HepG2 (cell line): ENCODE results near the gene DHRS4L2. TPM values are rescaled to one million over a fixed set of nuclear protein-coding genes. Genes with fewer than 3 reads are reported as not detected.
"Not testable (repeated sequence)": the region's sequence is repeated elsewhere in the genome, so short reads cannot be mapped to it uniquely, and the experiment has no call there.

Experiments used
- ATAC-seq: fragments of 200-7000 bp; cut with Tn5 transposase; 3 replicates; pipeline ENCODE4 v1.9.1; 2020; ENCODE audit warnings: mild to moderate bottlenecking, moderate library complexity
- BruUV-seq: library from RNA; stranded (reverse); fragments of 400-500 nt; replicated peaks from 2 replicates; lab custom pipeline; 2021; lab: Mats Ljungman, UMichigan
- CTCF ChIA-PET: fragments of 300-600 bp; formaldehyde crosslinking; extraction: SDS; loops from one replicate; lab custom pipeline; 2021; ENCODE audit warnings: low total read pairs, inconsistent platforms, low intra/inter-chr PET ratio; lab: Yijun Ruan, JAX
- POLR2A ChIA-PET: fragments of 350-600 bp; sonication (Branson Sonifier 250); formaldehyde crosslinking; loops from one replicate; lab custom pipeline; 2020; ENCODE audit warnings: antibody characterized with exemption, inconsistent platforms; lab: Yijun Ruan, JAX
- DNase-seq: peaks from one replicate; pipeline ENCODE4 v3.0.0-alpha.2; 2015; ENCODE audit warnings: low spot score
- FAIRE-seq: peaks from 3 replicates; lab custom pipeline; 2011; peaks lifted over from hg19 to GRCh38; lab: Jason Lieb, UNC
- H2AFZ ChIP-seq: one replicate; pipeline ENCODE4 v1.6.1; 2011; ENCODE audit warnings: low read length, inconsistent platforms
- H3K27ac ChIP-seq: fragments of 300-600 bp; 3 replicates; pipeline ENCODE4 v1.8.0; 2011; ENCODE audit warnings: mixed run types, mild to moderate bottlenecking, mixed read lengths, low read length, inconsistent platforms; ENCODE audit not compliant: insufficient read depth; ENCODE audit errors: extremely low read length
- H3K27me3 ChIP-seq, 2 experiments: fragments of 200-600 bp in 1 of 2; 2 replicates in 1 of 2; 3 replicates in 1 of 2; pipeline versions ENCODE4 v1.6.0 to v1.8.0; 2011; ENCODE audit warnings: low read length in 2 of 2, mild to moderate bottlenecking in 2 of 2, moderate library complexity in 2 of 2, inconsistent platforms in 1 of 2; ENCODE audit not compliant: insufficient read depth in 2 of 2, control insufficient read depth in 1 of 2
- H3K36me3 ChIP-seq, 2 experiments: fragments of 200-600 bp in 1 of 2; replicated peaks in 1 of 2; 2 replicates in 1 of 2; 3 replicates in 1 of 2; pipeline versions ENCODE4 v1.5.1 to v1.8.0; 2011; ENCODE audit warnings: low read length in 2 of 2, inconsistent platforms in 1 of 2; ENCODE audit not compliant: insufficient read depth in 2 of 2, control insufficient read depth in 1 of 2
- H3K4me1 ChIP-seq: 2 replicates; pipeline ENCODE4 v1.5.1; 2012; ENCODE audit warnings: low read length, inconsistent platforms; ENCODE audit not compliant: insufficient read depth
- H3K4me2 ChIP-seq: 2 replicates; pipeline ENCODE4 v1.6.0; 2011; ENCODE audit warnings: low read depth, low read length, inconsistent platforms
- H3K4me3 ChIP-seq, 3 experiments: fragments of 200-600 bp in 1 of 3; sonication (generic), shearing (Covaris generic) in 1 of 3; replicated peaks in 1 of 3; 2 replicates each; pipeline ENCODE4 v1.5.1; 2011 to 2016; ENCODE audit warnings: low read length in 3 of 3, inconsistent platforms in 2 of 3, low read depth in 2 of 3, mild to moderate bottlenecking in 2 of 3, control low read depth in 1 of 3, mixed read lengths in 1 of 3; ENCODE audit not compliant: insufficient read depth in 1 of 3
- H3K79me2 ChIP-seq: one replicate; pipeline ENCODE4 v1.6.1; 2011; ENCODE audit warnings: low read length, inconsistent platforms; ENCODE audit not compliant: insufficient read depth
- H3K9ac ChIP-seq: 2 replicates; pipeline ENCODE4 v1.6.0; 2011; ENCODE audit warnings: mild to moderate bottlenecking, low read depth, low read length, inconsistent platforms; ENCODE audit not compliant: insufficient read depth
- H3K9me3 ChIP-seq: 2 replicates; pipeline ENCODE4 v1.5.1; 2012; ENCODE audit warnings: mild to moderate bottlenecking, low read length
- H4K20me1 ChIP-seq: 2 replicates; pipeline ENCODE4 v1.6.0; 2011; ENCODE audit warnings: inconsistent platforms, mild to moderate bottlenecking, low read length, moderate library complexity; ENCODE audit not compliant: insufficient read depth
- LCORL ChIP-seq, 2 experiments: fragments of 450-650 bp in 1 of 2; sonication (generic) in 1 of 2; formaldehyde crosslinking in 1 of 2; IDR thresholded peaks; 2 replicates each; pipeline versions ENCODE4 v1.5.0 to v1.6.1; 2017 to 2020; ENCODE audit warnings: antibody characterized with exemption in 1 of 2, missing genetic modification reagents in 1 of 2
- TGIF2 ChIP-seq: IDR thresholded peaks from 2 replicates; pipeline ENCODE4 v1.6.1; 2016; ENCODE audit warnings: control low read depth, missing compliant biosample characterization
- ZBTB44 ChIP-seq: sonication (generic); formaldehyde crosslinking; IDR thresholded peaks from 2 replicates; pipeline ENCODE4 v1.4.0; 2020; ENCODE audit warnings: missing genetic modification reagents
- ZNF143 ChIP-seq: sonication (generic); formaldehyde crosslinking; IDR thresholded peaks from 2 replicates; pipeline ENCODE4 v1.4.0; 2020; ENCODE audit warnings: missing genetic modification reagents
- WGBS: methylation state at CpG from one replicate; pipeline ENCODE4 v1.1.6; 2017; ENCODE audit warnings: low lambda C conversion rate; 5-methylcytosine and 5-hydroxymethylcytosine counted together
- in situ Hi-C: cut with HindIII; loops from 2 replicates; pipeline ENCODE4 v1.10.0; 2017; ENCODE audit warnings: low pct_unique_long_range_greater_than_20kb; ENCODE audit not compliant: extremely low pct_ligation_motif_present
- intact Hi-C: fragments of 100-400 bp; cut with micrococcal nuclease; formaldehyde crosslinking; loops from one replicate; pipeline ENCODE4 v1.10.0; 2022; ENCODE audit not compliant: unreplicated experiment
- polyA plus RNA-seq, 8 experiments: library from polyadenylated mRNA; depleted of rRNA in 3 of 8; stranded (reverse) in 7 of 8; unstranded in 1 of 8; fragments of >200 nt; fragmentation: Illumina TruSeq in 4 of 8; extraction: Trizol in 4 of 8; gene quantifications; 2 replicates each; pipeline versions ENCODE4 v1.2.1 to v1.2.3, GENCODE V29; 2011 to 2016; ENCODE audit warnings: low read depth in 4 of 8, missing spikeins in 1 of 8, mixed read lengths in 1 of 8; ENCODE audit not compliant: insufficient read depth in 1 of 8
- total RNA-seq, 5 experiments: library from RNA; depleted of rRNA; stranded (reverse); fragments of >200 nt; fragmentation: Illumina TruSeq; extraction: Trizol; gene quantifications; 2 replicates each; pipeline ENCODE4 v1.2.3, GENCODE V29; 2016; ENCODE audit warnings: low read depth in 1 of 5

The DHRS4L2 gene
- total and polyA plus RNA-seq, 2 of the 13 experiments (the other 11 are each of a cell fraction or from before 2014, with no cell fraction given), result 24.7 to 38.2 TPM

- POLR2A ChIA-PET, result no interaction called here
- Histone ChIP-seq H3K9me3 (no peaks in the 10 kb centered on the region), H3K4me1 (peaks cover 15% of the 10 kb centered on the region; the same call in 1 of the 2 replicates), H3K4me2 (no peak overlapping the region), H2AFZ (no peak overlapping the region), H3K4me3 (no peak overlapping the region), H3K79me2 (no peaks in the 10 kb centered on the region), H3K27ac (no peak overlapping the region), H3K9ac (no peak overlapping the region), H4K20me1 (no peaks in the 10 kb centered on the region), H3K36me3 (no peaks in the 10 kb centered on the region), H3K27me3 (peaks cover 0 to 8% of the 10 kb centered on the region in 2 experiments; a peak in 3 of 5 replicates)
- intact Hi-C loops, result no loop called here
- in situ Hi-C loops, result no loop called here
- WGBS, result 2% methylated on average over 2 of the region's 2 CpGs
- DNase-seq, result no peak
- FAIRE-seq, result no peak
- no TSS peak for BruUV-seq
- CTCF ChIA-PET, result no interaction called here
- no peak for ATAC-seq
- TF ChIP-seq LCORL (IDR thresholded peaks at IDR 0.05), result peak; percentile 97
- TF ChIP-seq LCORL (CRISPR knock-in tag; IDR thresholded peaks at IDR 0.05), result no peak
- TF ChIP-seq TGIF2 (CRISPR knock-in tag), result no peak
Observed at GRCh38 chr14:24040692-24041091, 52.0 kb downstream of the DHRS4L2 start.

GRCh38 chr14:24042746-24043145 is 54.0 kb downstream of the DHRS4L2 start:
- Histone ChIP-seq H3K4me1 (0 out of 2 replicates have a peak, but pooled peaks cover 4% of the 10 kb centered on the region), H3K9ac (no peak overlapping the region), H3K27ac (no peak overlapping the region), H4K20me1 (no peaks in the 10 kb centered on the region), H2AFZ (no peak overlapping the region), H3K4me2 (no peak overlapping the region), H3K36me3 (no peaks in the 10 kb centered on the region), H3K27me3 (peaks cover 0 to 12% of the 10 kb centered on the region in 2 experiments; a peak in 3 of 5 replicates), H3K79me2 (no peaks in the 10 kb centered on the region), H3K9me3 (no peaks in the 10 kb centered on the region), H3K4me3 (no peak overlapping the region)
- DNase-seq (no peak), FAIRE-seq (no peak), ATAC-seq (no peak)
- POLR2A ChIA-PET, result interaction anchor here (1.6 to 3.4 kb wide), 2 partner anchors 9 to 52 kb away, joined by 7 to 15 read pairs; partner anchors contain the start of genes CARMIL3 and PCK2
- in situ Hi-C loops (no loop called here), intact Hi-C loops (no loop called here)
- 9% methylated on average over 5 of the region's 5 CpGs for WGBS
- BruUV-seq, result no TSS peak
- CTCF ChIA-PET, result no interaction called here
- TF ChIP-seq ZNF143 (CRISPR knock-in tag) (peak; percentile 52; the same call in 1 of the 2 replicates), ZBTB44 (no peak)

- H2AFZ ChIP-seq, H3K79me2 ChIP-seq, BruUV-seq, intact Hi-C loops, H3K9ac ChIP-seq, in situ Hi-C loops, H3K4me3 ChIP-seq, CTCF ChIA-PET, ATAC-seq, H3K36me3 ChIP-seq, H3K9me3 ChIP-seq, DNase-seq, H3K4me2 ChIP-seq, H3K27ac ChIP-seq, FAIRE-seq, H4K20me1 ChIP-seq: not testable (repeated sequence)
- peaks cover 6 to 47% of the 10 kb centered on the region in 2 experiments for H3K27me3 ChIP-seq
- peaks cover 35% of the 10 kb centered on the region for H3K4me1 ChIP-seq
- WGBS, result 68% methylated on average over 2 of the region's 2 CpGs
- POLR2A ChIA-PET, result interaction anchor here (1.0 to 1.5 kb wide), 2 partner anchors 45 to 164 kb away, joined by 3 read pairs; partner anchors contain the start of gene PCK2
Observed at GRCh38 chr14:24049002-24049401, 60.3 kb downstream of the DHRS4L2 start.
